Activated CD8-positive, alpha-beta memory T cell treated with anti-CD3 and anti-CD28 coated beads for 1 hour (primary cell): Measurements from ENCODE around the gene PRTFDC1.
"Not testable (repeated sequence)": the region's sequence is repeated elsewhere in the genome, so short reads cannot be mapped to it uniquely, and the experiment has no call there.

ENCODE experiments used
- DNase-seq, 2 donors: peaks; one replicate each; pipeline ENCODE4 v3.0.0-alpha.2; 2020; ENCODE audit warnings: low read depth in 1 of 2; ENCODE audit errors: extremely low read depth in 1 of 2

Gene PRTFDC1

GRCh38 chr10:24935504-24936292 is 16.7 kb downstream of the PRTFDC1 start:
- DNase-seq: no peak

- no peak for DNase-seq
Measured at GRCh38 chr10:24931236-24931635, 21.2 kb downstream of the PRTFDC1 start.

DNA sequence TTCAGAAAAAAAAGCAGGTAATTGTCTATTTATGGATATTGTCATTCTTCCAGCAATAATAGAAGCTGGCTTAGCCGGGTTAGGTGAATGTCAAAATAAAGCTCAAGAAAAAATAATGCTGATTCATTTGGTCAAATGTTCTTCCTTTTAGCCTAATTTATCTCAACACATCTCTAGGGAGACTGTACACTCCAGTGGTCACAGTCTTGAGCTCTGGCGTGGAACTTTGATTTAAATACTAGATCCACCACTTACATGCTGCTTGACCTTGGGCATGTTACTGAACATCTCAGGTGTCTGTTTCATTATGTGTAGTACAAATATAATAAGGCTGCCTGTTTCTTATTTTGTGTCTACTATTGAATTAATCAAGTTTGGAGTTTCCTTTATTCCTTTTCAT is 22.0 kb downstream of the PRTFDC1 start:
- DNase-seq: no peak

- DNase-seq: no peak
Measured at GRCh38 chr10:24929904-24930303, 22.5 kb downstream of the PRTFDC1 start.

DNA sequence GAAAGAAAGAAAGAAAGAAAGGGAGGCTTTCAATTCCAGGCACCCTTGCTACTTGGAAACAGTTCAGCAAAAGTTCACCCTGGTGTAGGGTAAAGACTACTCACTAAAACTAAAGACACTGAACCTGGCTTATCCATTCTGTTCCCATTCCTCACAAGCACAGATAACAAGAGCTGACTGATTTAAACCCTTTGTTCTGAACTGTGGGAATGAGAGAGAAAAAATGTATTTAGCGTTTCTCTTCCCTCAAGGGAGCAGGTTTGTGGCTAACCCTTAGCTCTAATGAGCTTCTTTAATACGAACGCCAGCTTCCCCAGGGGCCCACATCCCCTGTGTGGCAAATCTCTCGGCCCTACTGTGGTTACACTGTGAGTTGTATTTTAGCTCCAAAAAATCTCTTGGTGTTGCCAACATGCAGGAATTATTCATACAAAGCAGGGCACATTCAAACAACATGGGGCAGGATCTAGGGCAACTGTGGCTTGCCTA is 23.3 kb downstream of the PRTFDC1 start:
- DNase-seq: no peak

- DNase-seq: no peak
Measured at GRCh38 chr10:24928163-24928562, 24.2 kb downstream of the PRTFDC1 start.

- no peak for DNase-seq
Measured at GRCh38 chr10:24926557-24926956, 25.8 kb downstream of the PRTFDC1 start.

GRCh38 chr10:24925799-24926198 is 26.6 kb downstream of the PRTFDC1 start:
- DNase-seq: no peak

DNA sequence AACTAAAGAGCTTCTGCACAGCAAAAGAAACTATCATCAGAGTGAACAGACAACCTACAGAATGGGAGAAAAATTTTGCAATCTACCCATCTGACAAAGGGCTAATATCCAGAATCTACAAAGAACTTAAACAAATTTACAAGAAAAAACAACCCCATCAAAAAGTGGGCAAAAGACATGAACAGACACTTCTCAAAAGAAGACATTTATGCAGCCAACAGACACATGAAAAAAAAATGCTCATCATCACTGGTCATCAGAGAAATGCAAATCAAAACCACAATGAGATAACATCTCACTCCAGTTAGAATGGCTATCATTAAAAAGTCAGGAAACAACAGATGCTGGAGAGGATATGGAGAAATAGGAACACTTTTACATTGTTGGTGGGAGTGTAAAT is 27.9 kb downstream of the PRTFDC1 start:
- not testable (repeated sequence) for DNase-seq

GRCh38 chr10:24922222-24922868 is 30.1 kb downstream of the PRTFDC1 start:
- not testable (repeated sequence) for DNase-seq

GRCh38 chr10:24920907-24921881 is 31.2 kb downstream of the PRTFDC1 start:
- no peak for DNase-seq

- DNase-seq: not testable (repeated sequence)
Measured at GRCh38 chr10:24920192-24920591, 32.2 kb downstream of the PRTFDC1 start.

- not testable (repeated sequence) for DNase-seq
Measured at GRCh38 chr10:24919629-24920028, 32.8 kb downstream of the PRTFDC1 start.

DNA sequence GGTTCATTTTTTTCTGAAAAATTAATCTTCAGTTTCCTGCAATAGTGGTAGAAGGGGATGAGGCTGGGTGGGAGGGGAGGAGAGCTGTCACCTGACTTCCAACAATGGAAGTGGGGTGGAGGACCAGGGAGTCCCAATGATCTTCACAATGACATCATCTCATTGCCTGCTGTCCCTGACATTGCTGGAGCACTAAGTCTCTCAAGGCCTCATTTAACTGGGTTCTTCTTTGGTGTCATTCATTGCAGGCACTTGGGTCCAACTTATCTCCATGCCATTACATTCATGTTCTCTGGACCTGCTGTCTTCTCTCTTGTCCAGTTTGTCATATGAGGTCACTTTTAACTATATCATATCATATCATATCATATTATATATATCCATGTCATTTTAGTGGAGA is 34.4 kb downstream of the PRTFDC1 start:
- no peak for DNase-seq

- no peak for DNase-seq
Measured at GRCh38 chr10:24917493-24917892, 34.9 kb downstream of the PRTFDC1 start.

DNA sequence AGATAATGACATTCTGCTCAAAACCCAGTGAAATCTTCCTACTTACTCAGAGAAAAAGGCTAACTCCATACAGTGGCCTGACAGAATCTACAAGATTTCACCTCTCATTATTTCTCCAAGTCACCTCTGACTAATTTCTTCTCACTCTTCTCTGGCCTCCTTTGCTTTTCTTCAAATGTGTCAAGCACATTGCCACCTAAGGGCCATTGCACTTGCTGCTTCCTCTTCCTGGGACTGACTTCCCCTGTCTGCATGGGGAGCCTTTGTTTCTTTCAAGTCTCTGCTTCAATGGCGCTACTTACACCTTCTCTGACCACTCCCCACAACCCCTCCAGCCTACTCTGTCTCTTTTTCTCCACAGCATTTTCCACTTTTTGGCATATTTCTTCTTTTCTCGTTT is 36.0 kb downstream of the PRTFDC1 start:
- DNase-seq: no peak

GRCh38 chr10:24915304-24915703 is 37.1 kb downstream of the PRTFDC1 start:
- DNase-seq: no peak

DNA sequence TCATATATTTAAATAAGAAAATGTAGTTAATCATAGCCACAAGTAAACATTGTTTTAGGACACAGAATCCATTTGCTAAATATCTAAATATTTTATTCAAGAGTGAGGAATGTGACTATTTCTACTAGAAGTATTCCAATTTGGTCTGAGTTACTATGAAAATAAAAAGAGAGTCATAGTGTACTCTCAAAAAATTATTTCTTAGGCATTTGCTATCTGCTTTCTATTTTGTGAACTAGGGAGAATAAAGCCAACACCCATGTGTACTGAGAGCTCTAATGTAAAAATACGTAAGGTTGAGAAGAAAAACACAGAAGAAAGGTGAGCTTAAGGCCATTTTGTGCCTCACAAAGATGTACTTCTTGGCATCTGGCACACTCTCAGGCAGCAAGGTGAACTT is 38.3 kb downstream of the PRTFDC1 start:
- no peak for DNase-seq

GRCh38 chr10:24912215-24912614 is 40.2 kb downstream of the PRTFDC1 start:
- DNase-seq: no peak

GRCh38 chr10:24911029-24911428 is 41.4 kb downstream of the PRTFDC1 start:
- no peak for DNase-seq

GRCh38 chr10:24910574-24910973 is 41.8 kb downstream of the PRTFDC1 start:
- no peak for DNase-seq
